Fibroblast of peridontal ligament (primary cell): ENCODE data around the gene DAB1.

Source experiments
- DNase-seq: peaks from one replicate; pipeline ENCODE4 v3.0.0-alpha.2; 2010; ENCODE audit errors: extremely low read depth

DAB1 gene

DNA sequence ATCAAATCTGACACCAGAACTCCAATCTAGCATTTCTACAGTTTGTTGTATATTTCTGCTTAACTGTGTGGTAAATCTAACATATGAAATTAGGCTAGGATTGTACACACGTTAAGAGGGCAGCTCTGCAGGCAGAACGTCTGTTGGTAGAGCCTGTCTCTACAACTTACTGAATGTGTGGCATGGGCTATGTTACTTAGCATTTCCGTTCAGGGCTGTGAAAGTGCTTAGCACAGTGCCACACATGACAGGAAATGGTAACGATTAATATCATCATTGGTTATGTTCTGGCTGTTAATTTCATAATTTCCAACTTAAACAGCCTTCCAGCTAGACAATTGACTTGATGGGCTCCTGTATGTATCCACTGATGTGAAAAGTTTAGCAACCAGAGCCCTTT lies 448.4 kb downstream of the DAB1 start:
- DNase-seq = no peak

DNA sequence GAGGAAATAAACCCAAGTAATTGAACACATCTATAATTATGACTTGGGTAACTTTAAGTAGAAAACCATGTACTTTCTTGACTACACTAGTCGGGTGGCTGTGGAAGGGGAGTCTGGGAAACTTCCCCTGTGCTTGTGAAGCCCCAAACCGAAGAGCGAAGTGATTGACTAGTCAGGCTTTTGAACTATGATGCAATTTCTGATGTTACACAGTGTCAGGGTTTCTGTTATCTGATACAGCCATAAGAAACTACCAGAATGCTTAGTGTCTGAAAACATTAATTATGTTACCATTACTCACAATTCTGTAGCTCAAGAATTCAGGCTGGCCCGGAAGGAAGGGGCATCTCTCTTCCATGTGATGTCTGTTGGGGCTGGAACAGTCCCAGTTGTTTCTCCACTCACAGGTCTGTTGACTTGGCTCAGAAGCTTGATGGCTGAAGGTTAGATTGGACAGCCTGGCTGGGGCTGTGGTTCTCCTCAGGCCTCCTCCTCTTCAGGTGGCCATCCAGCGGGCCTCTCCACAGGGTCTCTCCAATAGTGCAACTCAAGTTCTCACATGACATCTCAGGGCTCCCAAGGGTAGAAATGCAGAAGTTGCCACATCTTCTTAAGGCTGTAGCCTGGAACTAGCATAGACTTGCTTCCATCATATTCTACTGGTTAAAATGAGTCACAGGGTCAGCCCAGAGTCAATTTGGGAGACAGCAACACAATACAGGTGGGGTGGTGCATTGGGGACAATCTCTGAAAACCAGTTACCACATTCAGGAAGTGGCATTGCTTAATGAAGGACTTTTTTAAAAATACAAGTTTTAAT lies 449.7 kb downstream of the DAB1 start:
- no peak for DNase-seq

DNA sequence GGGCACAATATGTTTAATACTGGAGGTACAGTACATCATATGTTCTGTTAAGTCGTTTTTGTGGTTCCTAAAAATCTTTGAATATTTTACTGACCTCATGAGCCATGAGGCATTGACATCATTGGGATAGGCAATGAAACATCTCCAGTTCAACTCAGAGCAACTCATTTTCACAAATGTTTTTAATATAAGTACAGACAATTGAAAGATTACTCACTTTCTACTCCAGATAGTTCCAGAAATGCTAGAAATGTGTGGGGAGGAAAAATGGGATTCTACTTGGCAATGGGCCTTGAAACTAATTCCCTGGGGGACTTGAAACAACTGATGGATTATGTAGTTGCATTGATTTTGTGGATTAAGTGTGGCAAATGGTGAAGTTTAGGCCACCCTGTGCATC lies 450.9 kb downstream of the DAB1 start:
- DNase-seq = peak; percentile 77

DNA sequence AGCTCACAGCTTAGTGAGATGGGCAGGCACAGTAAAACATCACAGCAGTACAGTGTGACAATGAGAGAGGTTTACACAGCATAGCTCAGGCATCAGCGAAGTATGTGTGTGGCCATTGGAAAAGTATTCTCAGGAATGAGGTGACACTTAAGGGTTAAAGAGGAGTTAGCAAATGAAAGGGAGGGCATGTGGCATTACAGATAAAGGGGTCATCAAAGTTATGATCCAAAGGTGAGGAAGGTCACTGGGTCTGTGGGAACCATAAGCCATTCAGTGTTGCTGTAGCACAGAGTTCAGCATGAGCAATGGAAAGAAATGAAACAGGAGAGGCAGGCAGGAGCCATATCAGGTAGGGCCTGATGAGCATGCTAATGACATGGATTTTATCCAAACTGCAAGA lies 453.6 kb downstream of the DAB1 start:
- DNase-seq = no peak

DNA sequence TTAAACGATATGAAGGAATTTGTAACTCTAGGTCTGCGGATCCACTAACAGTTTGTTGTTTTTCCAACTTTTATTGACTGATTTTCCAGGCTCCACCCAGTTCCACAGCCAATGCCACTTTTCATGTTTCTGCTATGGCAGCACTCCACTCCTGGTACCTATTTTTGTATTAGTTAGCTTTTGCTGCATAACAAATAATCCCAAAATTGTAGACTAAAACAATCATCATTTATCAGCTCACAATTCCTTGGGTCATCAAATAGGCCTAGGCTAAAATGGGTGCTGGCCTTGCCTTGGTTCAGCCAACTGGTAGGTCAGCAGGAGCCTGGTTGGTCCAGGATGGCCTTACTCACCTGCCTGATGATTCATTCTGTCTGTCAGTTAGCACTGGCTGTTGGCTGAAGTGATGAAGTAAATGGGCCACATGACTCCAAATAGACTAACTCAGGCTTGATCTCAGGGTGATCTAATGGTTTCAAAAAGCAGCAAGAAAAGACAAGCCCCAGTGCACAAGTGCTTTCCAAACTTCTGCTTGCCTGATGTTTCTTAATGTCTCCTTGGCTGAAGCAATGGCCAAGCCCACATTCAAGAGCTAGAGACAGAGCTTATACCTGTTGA lies 454.9 kb downstream of the DAB1 start:
- DNase-seq = no peak

DNA sequence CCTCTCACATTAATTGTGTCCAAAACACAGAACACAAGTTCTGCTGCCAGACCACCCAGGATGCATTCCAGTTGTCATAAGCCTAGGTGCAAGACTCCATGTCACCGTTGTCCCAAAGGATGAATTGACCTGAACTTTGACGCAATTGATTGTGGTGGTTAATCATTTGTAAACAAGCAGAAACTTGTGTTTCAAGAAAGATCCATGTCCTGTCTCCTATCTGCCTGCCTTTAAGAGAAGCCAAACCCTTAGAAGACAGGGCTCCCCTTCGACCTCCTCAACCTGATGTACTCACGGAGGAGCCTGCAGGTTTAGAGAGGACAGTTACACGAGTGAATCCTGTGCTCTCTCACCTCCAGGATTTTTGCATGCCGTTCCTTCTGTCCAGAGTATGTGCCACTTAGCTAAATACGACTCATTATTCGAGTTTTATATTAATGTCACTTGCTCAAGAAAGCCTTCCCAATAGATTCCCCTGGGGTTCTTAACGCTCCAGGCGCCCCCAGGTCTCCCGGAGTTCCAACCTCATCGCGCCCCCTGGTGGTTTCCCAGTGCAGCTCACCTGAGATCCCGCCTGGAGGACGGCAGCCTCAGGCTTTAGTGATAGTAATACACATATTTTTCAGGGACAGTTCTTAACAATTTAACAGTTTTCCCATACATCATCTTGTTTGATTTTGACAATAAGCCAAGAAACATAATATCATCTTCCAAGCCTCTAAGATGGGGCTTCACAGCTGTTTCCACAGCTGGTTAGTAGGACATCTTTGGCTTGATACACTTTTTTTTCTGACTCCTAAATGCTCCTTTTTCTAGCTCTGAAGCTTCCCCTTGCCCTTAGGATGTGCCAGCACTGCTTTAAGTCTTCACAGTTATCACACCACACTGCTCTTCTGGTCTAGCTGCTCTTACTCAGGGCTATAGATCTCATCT lies 455.7 kb downstream of the DAB1 start:
- DNase-seq = no peak

DNA sequence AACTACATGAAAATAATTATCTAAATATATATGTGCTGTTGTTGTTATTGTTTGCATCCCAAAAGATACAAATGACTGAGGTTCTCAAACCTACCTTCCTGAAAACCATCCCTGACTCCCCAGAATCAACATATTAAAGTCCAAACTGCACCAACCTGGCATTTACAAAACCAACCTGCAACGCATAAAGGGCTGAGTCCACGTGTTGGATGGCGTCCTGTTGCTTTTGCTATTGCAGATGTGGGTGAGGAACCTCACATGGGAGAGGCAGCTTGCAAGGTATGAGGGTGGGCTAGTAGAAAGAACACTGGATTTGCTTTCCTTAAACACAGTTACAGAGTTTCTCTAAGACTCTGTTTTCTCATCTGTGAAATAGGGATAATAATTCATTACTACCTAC lies 456.5 kb downstream of the DAB1 start:
- no peak for DNase-seq

DNA sequence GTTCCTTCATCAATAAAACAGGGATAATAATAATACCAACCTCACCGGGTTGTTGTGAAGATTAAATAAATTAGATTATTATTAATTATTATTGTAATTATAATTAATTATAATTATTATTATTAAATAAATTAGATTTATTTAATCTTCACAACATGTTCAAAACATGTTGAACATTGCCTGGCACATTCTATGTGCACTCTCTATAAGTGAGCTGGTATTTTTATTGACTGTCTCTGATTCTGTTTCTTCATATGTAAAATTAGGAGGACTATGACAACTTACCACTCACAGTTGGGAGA lies 457.2 kb downstream of the DAB1 start:
- no peak for DNase-seq

DNA sequence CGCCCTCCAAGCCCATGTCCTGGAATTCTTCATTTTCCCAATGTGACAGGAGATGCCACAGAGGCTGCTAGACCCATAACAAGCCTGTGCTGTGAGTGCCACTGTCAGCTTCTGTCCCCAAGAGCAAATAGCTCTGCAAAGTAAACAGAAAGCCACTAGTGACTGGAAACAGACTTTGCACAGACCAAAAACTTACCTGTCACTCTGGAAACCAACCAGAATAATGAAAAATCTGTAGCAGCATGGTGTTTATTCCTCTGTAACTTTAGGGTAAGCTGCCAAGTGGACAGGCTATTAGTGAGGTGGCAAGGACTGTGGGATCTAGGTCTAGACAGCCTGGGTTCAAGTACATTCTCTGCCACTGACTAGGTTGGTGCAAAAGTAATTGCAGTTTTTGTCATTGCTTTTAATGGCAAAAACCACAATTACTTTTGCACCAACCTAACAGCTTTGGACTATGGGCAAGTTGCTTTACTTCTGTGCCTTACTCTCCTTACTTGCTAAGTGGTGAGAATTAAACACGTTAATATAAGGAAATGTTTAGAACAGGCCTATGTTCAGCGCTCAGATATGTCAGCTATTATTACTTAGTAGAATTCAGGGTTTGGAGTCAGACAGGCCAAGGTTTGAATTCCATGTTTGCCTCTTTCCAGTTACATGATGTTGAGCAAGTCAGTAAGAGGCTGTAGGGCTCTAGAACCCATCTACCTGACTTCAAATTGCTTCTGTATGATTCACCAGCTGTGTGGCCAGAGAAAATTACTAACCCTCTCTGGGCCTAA lies 457.8 kb downstream of the DAB1 start, which contains the start of gene C8B:
Gene C8B, minus strand, starts transcription at position 100 of the 782 bp plus-strand sequence. Its CDS starts 67 bp downstream, at position 33.
- no peak for DNase-seq

DNA sequence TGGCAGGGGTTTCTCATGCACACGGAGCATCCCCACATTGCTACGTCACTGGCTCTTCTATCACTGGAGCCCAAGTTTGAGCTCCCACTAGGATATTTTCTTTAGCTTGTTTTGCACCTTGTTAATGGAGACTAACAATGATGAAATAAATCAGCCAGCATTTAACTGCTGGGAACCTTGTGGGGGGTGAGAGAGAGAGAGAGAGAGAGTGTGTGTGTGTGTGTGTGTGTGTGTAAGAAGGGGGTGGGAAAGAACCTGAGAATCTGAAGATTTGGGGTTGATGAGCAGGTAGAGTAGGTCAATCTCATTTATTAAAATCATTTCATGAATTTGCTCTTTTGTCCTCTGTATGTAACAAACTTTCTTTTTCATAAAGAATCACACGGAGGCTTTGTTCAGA lies 458.7 kb downstream of the DAB1 start:
- DNase-seq = no peak

DNA sequence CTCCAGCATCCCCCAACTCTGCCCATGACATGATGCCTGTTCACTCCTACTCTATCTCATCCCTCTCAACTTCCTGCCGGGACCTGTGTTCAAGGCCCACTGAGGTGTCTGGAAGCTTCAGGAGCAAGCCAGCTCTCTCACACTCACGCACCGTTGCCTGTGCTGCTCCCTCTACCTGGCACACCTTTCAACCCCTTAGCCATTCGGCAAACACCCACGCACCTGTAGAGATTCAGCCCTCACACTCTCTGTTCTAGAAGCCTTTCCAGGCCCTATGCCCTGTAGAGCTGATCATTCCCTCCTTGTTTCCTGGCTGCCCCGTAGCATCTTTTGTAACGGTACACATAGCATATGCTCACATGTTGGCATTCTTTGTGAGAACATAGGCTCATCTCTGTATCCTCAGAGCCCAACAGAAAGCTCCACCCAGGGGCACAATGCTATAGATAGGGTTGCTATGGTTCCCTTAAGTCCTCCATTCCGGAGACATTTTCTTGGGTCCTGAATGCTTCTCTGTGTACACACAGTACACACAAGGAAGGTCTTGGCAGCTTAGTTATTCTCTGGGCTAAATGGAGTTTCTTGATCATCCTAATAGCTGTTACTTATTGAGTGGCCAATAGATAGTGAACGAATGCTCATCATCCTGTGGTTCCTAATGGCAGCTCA lies 459.4 kb downstream of the DAB1 start:
- no peak for DNase-seq

DNA sequence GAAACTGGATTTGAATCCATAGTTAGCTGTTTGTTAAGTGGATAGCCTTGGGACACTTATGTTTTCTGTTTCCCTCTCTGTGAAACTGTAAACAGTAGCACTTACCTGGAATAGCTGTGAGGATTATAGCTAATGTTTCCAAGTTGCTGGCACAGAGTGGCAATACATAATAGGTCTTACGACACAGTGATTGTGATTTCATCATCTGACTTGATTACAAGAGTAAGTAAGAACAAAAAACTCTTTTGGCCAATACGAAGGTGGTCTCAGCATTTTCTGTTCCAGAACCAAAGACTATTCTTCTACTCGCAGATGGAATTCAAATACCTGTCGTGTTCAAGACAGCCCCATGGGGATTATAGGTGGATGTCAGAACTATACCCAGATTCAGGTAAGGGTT lies 460.2 kb downstream of the DAB1 start:
- peak; percentile 42 for DNase-seq

DNA sequence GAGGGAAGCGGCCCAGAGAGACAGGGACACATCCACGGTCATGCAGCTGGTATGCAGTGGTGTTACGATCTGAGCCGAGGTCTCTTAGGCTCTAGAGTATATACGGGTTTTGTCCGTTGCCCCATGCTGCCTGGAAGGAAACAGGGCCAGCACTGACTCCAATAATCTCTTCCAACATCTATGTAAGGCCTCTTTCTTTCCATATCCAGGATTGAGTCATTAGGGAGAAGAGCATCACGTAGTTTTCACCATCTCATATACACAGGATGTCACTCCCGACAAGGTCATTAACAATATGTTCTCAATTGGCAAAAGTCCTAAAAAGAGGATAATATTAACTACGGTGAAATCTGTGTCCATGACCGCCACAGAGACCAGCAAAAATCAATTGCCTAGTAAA lies 462.4 kb downstream of the DAB1 start:
- DNase-seq = no peak

DNA sequence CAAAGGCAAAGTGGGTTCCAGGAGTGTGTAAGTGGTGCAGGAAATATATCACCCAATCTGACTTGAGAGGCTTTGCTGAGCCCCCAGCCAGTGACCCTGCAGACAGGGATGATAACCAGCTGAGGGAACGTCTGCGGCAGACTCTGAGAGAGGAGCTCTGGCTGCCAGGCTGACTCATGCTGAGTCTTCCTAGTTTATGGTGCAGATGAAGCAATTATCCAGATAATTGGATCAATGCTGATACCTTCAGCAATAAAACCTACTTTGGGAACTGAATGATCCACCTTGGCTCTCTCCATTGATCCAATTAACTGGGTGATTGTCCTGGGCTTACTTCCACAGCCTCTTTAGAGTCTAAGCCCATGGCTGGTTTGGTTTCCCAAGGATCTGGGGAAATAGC lies 465.3 kb downstream of the DAB1 start:
- DNase-seq = peak; percentile 19

DNA sequence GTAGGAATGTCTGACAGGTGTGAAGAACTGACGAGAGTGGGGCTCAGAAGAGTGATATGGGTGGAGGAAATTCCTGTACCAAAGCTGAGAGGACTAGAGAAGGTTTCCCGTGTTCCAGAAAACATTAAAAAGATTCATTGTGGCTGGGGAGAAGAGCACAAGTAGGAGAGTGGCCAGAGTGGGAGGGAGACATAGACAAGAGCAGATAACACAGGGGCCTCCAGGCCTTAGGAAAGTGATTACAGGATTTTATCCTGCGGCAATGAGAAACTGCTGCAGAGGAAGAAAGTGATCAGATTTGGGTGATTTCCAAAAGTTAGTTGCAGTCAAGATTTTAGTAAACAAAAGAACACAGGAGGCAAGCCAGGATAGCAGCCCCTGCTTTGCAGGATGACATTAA lies 465.9 kb downstream of the DAB1 start:
- DNase-seq = no peak

DNA sequence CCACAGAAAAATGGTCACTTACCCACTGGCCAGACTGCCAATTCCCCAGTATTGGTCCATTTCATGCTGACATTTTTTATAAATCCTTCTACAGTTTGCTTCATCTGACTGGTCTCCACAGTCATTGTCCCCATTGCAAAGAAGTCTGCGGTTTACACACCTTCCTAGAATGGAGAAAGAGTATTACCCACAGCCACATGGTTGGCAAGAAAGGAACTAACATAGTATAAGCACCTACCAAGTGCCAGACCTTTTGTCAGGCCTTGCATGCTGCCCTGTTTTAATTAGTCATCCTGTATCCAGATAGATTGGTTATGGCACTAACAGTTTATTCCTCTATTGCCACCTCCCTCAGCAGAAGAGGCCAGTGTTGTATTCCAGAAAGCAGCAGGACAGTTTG lies 469.2 kb downstream of the DAB1 start:
- DNase-seq = no peak

DNA sequence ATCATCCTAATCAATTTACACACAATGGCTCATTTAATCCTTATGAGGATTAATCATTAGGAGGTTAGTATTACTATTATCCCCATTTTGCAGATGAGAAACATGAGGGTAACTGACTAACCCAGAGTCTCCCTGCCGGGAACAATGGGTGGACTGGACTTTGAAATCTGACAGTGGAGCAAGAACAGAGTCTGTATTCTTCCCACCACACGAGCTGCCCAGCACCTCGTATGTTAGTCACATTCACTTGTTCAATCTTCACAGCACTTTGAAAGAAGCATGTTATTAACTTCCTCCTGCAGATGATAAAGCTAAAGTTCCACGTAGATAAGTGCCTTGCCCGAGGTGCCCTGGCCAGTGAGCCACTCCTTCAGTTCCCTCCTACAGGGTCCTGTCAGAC lies 470.5 kb downstream of the DAB1 start:
- no peak for DNase-seq

DNA sequence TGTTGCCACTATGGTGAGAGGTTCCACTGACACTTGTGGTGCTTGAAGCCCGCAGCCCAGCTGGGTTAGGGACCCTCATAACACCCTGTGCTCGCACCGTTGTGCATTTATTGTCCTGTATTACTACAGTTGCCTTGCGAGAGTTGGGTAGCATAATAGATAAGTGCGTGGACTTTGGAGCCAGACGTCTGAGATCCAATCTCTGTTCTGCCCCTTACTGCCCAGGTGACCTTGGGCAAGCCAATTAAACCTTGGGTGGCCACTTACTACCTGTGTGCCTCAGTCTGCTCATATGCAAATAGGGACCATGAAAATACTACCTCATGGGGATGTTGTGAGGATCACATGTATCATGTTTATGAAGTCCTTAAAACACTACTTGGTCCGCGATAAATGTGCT lies 471.4 kb downstream of the DAB1 start:
- no peak for DNase-seq

DNA sequence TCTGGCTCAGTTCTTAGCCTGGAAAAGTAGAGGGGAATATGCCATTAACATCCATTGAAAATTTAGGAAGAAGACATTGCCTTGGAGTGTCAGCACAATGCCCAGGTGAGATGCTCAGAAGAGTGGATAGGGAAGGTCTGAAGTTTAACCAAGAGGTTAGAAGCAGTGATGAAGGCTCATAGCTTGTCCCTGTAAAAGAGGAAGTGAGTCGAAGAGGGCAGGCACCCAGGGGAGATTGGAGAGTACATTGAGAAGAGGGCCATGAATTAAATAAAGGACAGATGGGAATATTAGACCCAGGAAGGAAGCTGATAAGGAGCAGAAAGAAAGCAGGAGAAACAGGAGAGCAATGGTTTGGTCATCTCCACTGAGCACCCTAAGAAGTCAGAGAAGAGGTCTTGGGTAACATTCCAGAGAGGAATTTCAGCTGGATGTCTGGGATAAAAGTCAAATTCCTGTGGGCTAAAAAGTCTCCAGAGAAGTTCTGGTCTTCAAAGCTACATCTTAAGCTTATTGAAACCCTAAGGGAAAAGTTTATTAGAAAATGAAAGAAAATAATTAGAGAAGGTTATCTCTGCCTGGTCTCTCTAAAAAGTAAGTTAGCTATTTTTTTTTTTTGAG lies 475.3 kb downstream of the DAB1 start:
- DNase-seq = peak; percentile 68
